Daoy (cell line): ENCODE measurements around the gene TBX3. TPM values are rescaled to one million over a fixed set of nuclear protein-coding genes. Genes with fewer than 3 reads are reported as not detected.

Experiments
- DNase-seq: peaks from one replicate; pipeline ENCODE4 v3.0.0-alpha.2; 2015; ENCODE audit warnings: low read depth
- total RNA-seq: library from RNA; depleted of rRNA; stranded (reverse); fragments of >200 nt; shearing (Covaris generic); gene quantifications from 2 replicates; pipeline ENCODE4 v1.2.3, GENCODE V29; 2014

Gene TBX3
- total RNA-seq, 1 experiment from 2014 or later: 15.3 TPM

DNA sequence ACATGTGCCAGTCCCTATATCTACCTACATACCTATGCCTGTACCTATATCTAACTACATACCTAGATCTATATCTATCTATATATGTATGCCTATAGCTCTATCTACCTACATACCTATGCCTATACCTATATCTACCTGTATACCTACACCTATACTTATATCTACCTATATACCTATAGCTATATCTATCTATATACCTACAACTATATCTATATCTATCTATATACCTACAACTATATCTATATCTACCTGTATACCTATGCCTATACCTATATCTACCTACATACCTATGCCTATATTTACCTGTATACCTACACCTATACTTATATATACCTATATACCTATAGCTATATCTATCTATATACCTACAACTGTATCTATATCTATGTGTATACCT lies 56.6 kb downstream of the TBX3 start:
- no peak for DNase-seq

DNA sequence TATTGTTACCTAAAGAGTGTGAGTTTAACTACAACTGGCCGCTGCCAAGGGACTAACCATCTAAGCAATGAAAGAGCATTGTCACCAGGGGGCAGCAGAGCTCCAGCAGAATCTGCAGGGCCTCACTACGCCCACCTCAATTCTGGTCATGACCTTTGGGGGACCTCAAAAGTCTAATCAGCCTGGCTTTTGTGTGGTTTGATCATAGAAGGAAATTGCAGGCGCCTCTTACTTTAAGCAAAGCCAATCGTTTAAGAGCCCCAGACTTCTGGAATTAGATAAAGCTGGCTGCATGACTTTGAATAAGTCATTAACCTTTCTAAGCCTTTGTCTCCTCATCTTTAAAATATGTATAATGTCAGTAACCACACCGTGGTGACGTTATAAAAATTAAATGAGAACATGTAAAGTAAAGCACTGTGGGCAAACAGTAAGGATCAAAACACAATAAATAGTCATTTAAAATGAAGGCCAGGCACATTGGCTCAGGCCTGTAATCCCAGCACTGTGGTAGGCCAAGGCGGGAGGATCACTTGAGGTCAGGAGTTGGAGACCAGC lies 58.6 kb downstream of the TBX3 start:
- DNase-seq: peak; percentile 80

DNA sequence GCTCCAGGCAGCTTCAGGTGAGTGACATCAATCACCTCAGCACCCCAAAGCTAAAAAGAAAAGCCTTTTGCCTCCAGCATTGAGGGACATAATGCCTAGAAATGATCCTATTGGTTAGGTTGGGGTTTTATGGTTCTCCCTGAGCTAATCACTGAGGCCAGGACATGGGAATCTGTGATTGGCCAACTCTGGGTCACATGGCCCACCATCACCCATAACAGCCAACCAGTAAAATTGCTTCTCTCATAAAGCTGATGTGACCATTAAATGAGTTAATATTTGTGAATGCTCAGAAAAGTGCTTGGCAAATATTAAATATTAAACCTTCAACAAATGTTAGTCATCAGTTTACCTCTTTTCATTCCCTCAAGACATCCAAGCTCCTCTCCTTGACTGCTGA lies 60.2 kb downstream of the TBX3 start:
- DNase-seq: no peak
